Uterus (tissue), 4 donors: ENCODE results near the gene ADGB. TPM values are rescaled to one million over a fixed set of nuclear protein-coding genes. Genes with fewer than 3 reads are reported as not detected.
"Not testable (repeated sequence)": the region's sequence is repeated elsewhere in the genome, so short reads cannot be mapped to it uniquely, and the experiment has no call there.

Source experiments
- DNase-seq, 2 donors: peaks; one replicate each; pipeline ENCODE4 v3.0.0-alpha.2; 2019 to 2020
- H3K27ac ChIP-seq, 2 donors: fragments of 200-600 bp; sonication (generic); 1 replicate in 1 of 2; 2 replicates in 1 of 2; pipeline ENCODE4 v1.5.1; 2016 to 2018
- H3K27me3 ChIP-seq, 2 donors: fragments of 200-600 bp; sonication (generic); one replicate each; pipeline ENCODE4 v1.5.1; 2018 to 2019; ENCODE audit warnings: control low read depth in 1 of 2
- H3K36me3 ChIP-seq, 2 donors: fragments of 200-600 bp; sonication (generic); one replicate each; pipeline ENCODE4 v1.5.1; 2019; ENCODE audit warnings: control low read depth in 1 of 2
- H3K4me1 ChIP-seq, 2 donors: fragments of 200-600 bp; sonication (generic); one replicate each; pipeline ENCODE4 v1.5.1; 2018 to 2019; ENCODE audit warnings: control low read depth in 1 of 2
- H3K4me3 ChIP-seq, 2 donors: fragments of 200-600 bp; sonication (generic); 1 replicate in 1 of 2; 2 replicates in 1 of 2; pipeline ENCODE4 v1.5.1; 2018 to 2019; ENCODE audit warnings: mild to moderate bottlenecking in 1 of 2
- H3K9me3 ChIP-seq, 2 donors: fragments of 200-600 bp; sonication (generic); one replicate each; pipeline ENCODE4 v1.5.1; 2019; ENCODE audit warnings: control low read depth in 1 of 2
- CTCF ChIP-seq, 4 experiments: fragments of 200-600 bp in 2 of 4; fragments of 450-650 bp in 2 of 4; sonication (generic) in 2 of 4; IDR thresholded peaks; one replicate each; pipeline ENCODE4 v1.5.1; 2016 to 2019; ENCODE audit warnings: antibody characterized with exemption in 4 of 4, mild to moderate bottlenecking in 2 of 4, moderate library complexity in 1 of 4
- POLR2A ChIP-seq, 2 donors: fragments of 450-650 bp; IDR thresholded peaks; one replicate each; pipeline ENCODE4 v1.6.1; 2016; ENCODE audit warnings: antibody characterized with exemption in 2 of 2, mild to moderate bottlenecking in 1 of 2, moderate library complexity in 1 of 2
- intact Hi-C: fragments of 100-400 bp; cut with DNase I; formaldehyde crosslinking; loops from one replicate; pipeline ENCODE4 v1.15.1; 2023; ENCODE audit warnings: low total_unique reads
- total RNA-seq, 4 donors: library from RNA; depleted of rRNA in 3 of 4; stranded (reverse); fragments of >200 nt in 3 of 4; gene quantifications; one replicate each; pipeline versions ENCODE4 v1.1.0 to v1.2.4, GENCODE V29; 2014 to 2023
- donor health status: DM: yes; HTN: yes; CAD: no.

ADGB gene
- total RNA-seq, 4 donors from 2014 or later: 1.9 to 7.7 TPM; not detected in 2

DNA sequence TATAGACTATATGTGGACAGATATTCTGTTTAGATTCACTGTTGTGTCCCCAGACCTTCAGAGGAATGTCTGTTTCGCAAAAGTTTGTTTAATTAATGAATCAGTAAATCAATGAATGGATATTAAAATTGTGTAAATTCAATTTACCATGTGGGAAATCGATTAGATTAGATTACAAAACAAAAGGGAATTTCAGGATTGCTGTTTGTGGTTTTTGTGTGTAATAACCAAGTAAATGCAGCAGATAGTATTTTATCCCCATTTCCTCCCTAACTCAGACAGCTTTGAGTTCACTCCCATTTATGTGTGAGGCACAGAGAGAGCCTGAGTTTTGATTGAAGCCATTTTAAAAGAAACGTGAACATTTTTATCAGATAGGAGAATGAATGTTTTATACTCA, 214.8 kb downstream of the ADGB start:
- H3K27ac ChIP-seq: no peak overlapping the region
- no peaks in the 10 kb centered on the region for H3K9me3 ChIP-seq
- TF ChIP-seq POLR2A (IDR thresholded peaks at IDR 0.05) (no peak), CTCF (IDR thresholded peaks at IDR 0.05) (no peak)
- intact Hi-C loops: no loop called here
- H3K36me3 ChIP-seq: no peaks in the 10 kb centered on the region
- no peaks in the 10 kb centered on the region for H3K4me1 ChIP-seq
- no peak for DNase-seq
- H3K4me3 ChIP-seq: no peak overlapping the region
- no peaks in the 10 kb centered on the region for H3K27me3 ChIP-seq

GRCh38 chr6:146814148-146814750, 215.5 kb downstream of the ADGB start:
- Histone ChIP-seq H3K36me3 (no peaks in the 10 kb centered on the region), H3K4me3 (no peak overlapping the region), H3K27ac (no peak overlapping the region), H3K27me3 (no peaks in the 10 kb centered on the region), H3K4me1 (no peaks in the 10 kb centered on the region), H3K9me3 (no peaks in the 10 kb centered on the region)
- no peak for DNase-seq
- intact Hi-C loops: no loop called here
- TF ChIP-seq CTCF (IDR thresholded peaks at IDR 0.05) (no peak), POLR2A (IDR thresholded peaks at IDR 0.05) (no peak)

GRCh38 chr6:146815511-146816462, 217.0 kb downstream of the ADGB start:
- H3K36me3 ChIP-seq, H3K4me1 ChIP-seq, DNase-seq, H3K4me3 ChIP-seq, H3K27me3 ChIP-seq, H3K9me3 ChIP-seq, intact Hi-C loops, H3K27ac ChIP-seq: not testable (repeated sequence)

DNA sequence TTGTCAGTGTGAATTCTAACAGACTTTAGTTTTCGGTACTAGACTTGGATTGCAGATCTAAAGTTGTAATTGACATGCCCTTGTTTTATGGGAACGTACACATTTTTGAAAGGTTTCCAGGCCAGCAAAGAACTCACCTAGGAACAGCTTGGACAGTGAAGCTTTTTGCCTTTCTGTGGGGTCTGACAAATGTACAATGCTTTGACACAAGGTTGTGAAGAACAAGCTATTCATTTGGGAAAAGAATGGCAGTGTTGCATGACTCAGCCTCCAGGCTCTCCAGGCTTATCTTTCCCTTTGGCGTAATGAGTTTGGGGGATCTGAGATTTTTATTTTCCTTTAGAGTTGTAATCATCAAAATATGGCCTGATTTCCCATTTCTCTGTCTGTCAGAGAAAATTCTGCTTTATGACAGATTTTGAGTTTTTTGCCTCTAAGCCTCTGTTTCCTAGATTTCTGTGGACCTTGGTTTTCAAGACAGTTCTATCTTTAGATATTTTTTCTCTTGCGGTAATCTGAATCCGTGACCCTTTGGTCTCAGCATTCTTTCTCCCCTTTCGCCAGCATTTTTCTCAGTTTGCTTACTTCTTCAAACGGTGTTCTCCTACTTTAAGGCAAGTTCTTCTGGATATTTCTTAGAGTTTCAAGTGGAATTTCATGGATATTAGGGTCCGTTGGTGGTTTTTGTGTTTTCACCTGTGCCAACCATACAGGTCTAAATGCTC, 221.0 kb downstream of the ADGB start:
- H3K4me1 ChIP-seq: no peaks in the 10 kb centered on the region
- no peak for DNase-seq
- no peaks in the 10 kb centered on the region for H3K27me3 ChIP-seq
- H3K4me3 ChIP-seq: no peak overlapping the region
- intact Hi-C loops: no loop called here
- no peaks in the 10 kb centered on the region for H3K36me3 ChIP-seq
- TF ChIP-seq POLR2A (IDR thresholded peaks at IDR 0.05) (no peak), CTCF (IDR thresholded peaks at IDR 0.05) (no peak)
- no peak overlapping the region for H3K27ac ChIP-seq
- H3K9me3 ChIP-seq: no peaks in the 10 kb centered on the region

- Histone ChIP-seq H3K4me3 (no peak overlapping the region), H3K4me1 (no peaks in the 10 kb centered on the region), H3K27ac (no peak overlapping the region), H3K27me3 (no peaks in the 10 kb centered on the region), H3K9me3 (no peaks in the 10 kb centered on the region), H3K36me3 (no peaks in the 10 kb centered on the region)
- DNase-seq: no peak
- intact Hi-C loops: no loop called here
- TF ChIP-seq POLR2A (IDR thresholded peaks at IDR 0.05) (no peak), CTCF (IDR thresholded peaks at IDR 0.05) (no peak)
Observed at GRCh38 chr6:146827216-146827928, 228.6 kb downstream of the ADGB start.
